Liver (tissue), 9 donors: Measurements from ENCODE around the gene LMNTD2. TPM values are rescaled to one million over a fixed set of nuclear protein-coding genes. Genes with fewer than 3 reads are reported as not detected.

Experiments used
- DNase-seq: peaks from one replicate; pipeline ENCODE4 v3.0.0-alpha.2; 2017; ENCODE audit warnings: low spot score
- H3K27ac ChIP-seq, 2 donors: one replicate each; pipeline ENCODE4 v1.7.0; 2013; ENCODE audit warnings: inconsistent platforms in 2 of 2, low read length in 2 of 2, control low read depth in 1 of 2, low read depth in 1 of 2, mild to moderate bottlenecking in 1 of 2
- H3K27me3 ChIP-seq, 4 donors: one replicate each; pipeline versions ENCODE4 v1.6.1 to v1.7.0; 2013; ENCODE audit warnings: low read length in 3 of 4, inconsistent platforms in 1 of 4, mild to moderate bottlenecking in 1 of 4, moderate library complexity in 1 of 4; ENCODE audit not compliant: control insufficient read depth in 4 of 4, insufficient read depth in 4 of 4
- H3K36me3 ChIP-seq, 4 donors: one replicate each; pipeline versions ENCODE4 v1.6.1 to v1.7.0; 2013; ENCODE audit warnings: low read length in 3 of 4, mild to moderate bottlenecking in 3 of 4, low read depth in 1 of 4, moderate library complexity in 1 of 4; ENCODE audit not compliant: control insufficient read depth in 4 of 4, insufficient read depth in 3 of 4
- H3K4me1 ChIP-seq, 4 donors: one replicate each; pipeline versions ENCODE4 v1.6.1 to v1.7.0; 2013; ENCODE audit warnings: low read length in 3 of 4, mild to moderate bottlenecking in 3 of 4, moderate library complexity in 1 of 4; ENCODE audit not compliant: control insufficient read depth in 4 of 4, insufficient read depth in 4 of 4
- H3K4me3 ChIP-seq, 3 donors: one replicate each; pipeline versions ENCODE4 v1.6.1 to v1.7.0; 2013; ENCODE audit warnings: low read length in 3 of 3, control low read depth in 1 of 3, low read depth in 1 of 3, mild to moderate bottlenecking in 1 of 3
- H3K9ac ChIP-seq, 2 donors: one replicate each; pipeline ENCODE4 v1.7.0; 2013; ENCODE audit warnings: low read length in 2 of 2, mild to moderate bottlenecking in 2 of 2, moderate library complexity in 2 of 2, control low read depth in 1 of 2, low read depth in 1 of 2
- H3K9me3 ChIP-seq, 4 donors: one replicate each; pipeline versions ENCODE4 v1.6.1 to v1.7.0; 2013; ENCODE audit warnings: low read length in 3 of 4; ENCODE audit not compliant: control insufficient read depth in 4 of 4
- EGR1 ChIP-seq, 2 donors: IDR thresholded peaks; 2 replicates each; pipeline ENCODE4 v1.6.1; 2016 to 2018; ENCODE audit warnings: antibody characterized with exemption in 2 of 2, low read depth in 2 of 2
- FOXA1 ChIP-seq: IDR thresholded peaks from 2 replicates; pipeline ENCODE4 v1.6.1; 2016; ENCODE audit warnings: antibody characterized with exemption
- FOXA2 ChIP-seq: IDR thresholded peaks from 2 replicates; pipeline ENCODE4 v1.6.1; 2016; ENCODE audit warnings: antibody characterized with exemption
- GABPA ChIP-seq, 2 donors: IDR thresholded peaks in 1 of 2; conservative IDR thresholded peaks in 1 of 2; 2 replicates each; pipeline ENCODE4 v1.6.1; 2016; ENCODE audit warnings: antibody characterized with exemption in 2 of 2, mild to moderate bottlenecking in 1 of 2, moderate library complexity in 1 of 2
- HNF4A ChIP-seq, 2 donors: conservative IDR thresholded peaks; 2 replicates each; pipeline ENCODE4 v1.6.1; 2016; ENCODE audit warnings: antibody characterized with exemption in 2 of 2, mild to moderate bottlenecking in 2 of 2
- HNF4G ChIP-seq: IDR thresholded peaks from 2 replicates; pipeline ENCODE4 v1.6.1; 2016; ENCODE audit warnings: antibody characterized with exemption
- JUND ChIP-seq, 2 donors: IDR thresholded peaks; 2 replicates each; pipeline ENCODE4 v1.6.1; 2016; ENCODE audit warnings: antibody characterized with exemption in 2 of 2
- NR2F2 ChIP-seq: IDR thresholded peaks from 2 replicates; pipeline ENCODE4 v1.6.1; 2016; ENCODE audit warnings: antibody characterized with exemption
- RAD21 ChIP-seq, 2 donors: IDR thresholded peaks; 2 replicates each; pipeline ENCODE4 v1.6.1; 2016; ENCODE audit warnings: antibody characterized with exemption in 2 of 2, mild to moderate bottlenecking in 2 of 2
- RXRA ChIP-seq, 2 donors: IDR thresholded peaks; 2 replicates each; pipeline ENCODE4 v1.6.1; 2017 to 2018; ENCODE audit warnings: antibody characterized with exemption in 2 of 2, mild to moderate bottlenecking in 1 of 2
- SP1 ChIP-seq: IDR thresholded peaks from 2 replicates; pipeline ENCODE4 v1.6.1; 2018; ENCODE audit warnings: antibody characterized with exemption, mild to moderate bottlenecking
- TAF1 ChIP-seq: conservative IDR thresholded peaks from 2 replicates; pipeline ENCODE4 v1.6.1; 2016; ENCODE audit warnings: antibody characterized with exemption, mild to moderate bottlenecking
- YY1 ChIP-seq: IDR thresholded peaks from 2 replicates; pipeline ENCODE4 v1.6.1; 2016; ENCODE audit warnings: antibody characterized with exemption, mild to moderate bottlenecking
- WGBS: extraction: QIAGEN DNeasy Blood & Tissue Kit; methylation state at CpG from one replicate; pipeline ENCODE4 v1.1.7; 2013; 5-methylcytosine and 5-hydroxymethylcytosine counted together
- polyA plus RNA-seq, 2 donors: library from polyadenylated mRNA; stranded (reverse) in 1 of 2; unstranded in 1 of 2; fragments of 200-250 nt in 1 of 2; fragments of >200 nt in 1 of 2; fragmentation: Nextera tagmentation in 1 of 2; extraction: Ambion mirVana in 1 of 2; gene quantifications; one replicate each; pipeline versions ENCODE4 v1.2.1 to v1.2.3, GENCODE V29; 2013 to 2015
- total RNA-seq, 2 donors: library from RNA; depleted of rRNA; stranded (reverse); fragments of >200 nt; gene quantifications; one replicate each; pipeline ENCODE4 v1.2.3, GENCODE V29; 2014
- TF ChIP-seq, protein P1 (sequence below): IDR thresholded peaks from 2 replicates; pipeline ENCODE4 v1.6.1; 2016; ENCODE audit warnings: antibody characterized with exemption
- TF ChIP-seq, protein P2 (sequence below): IDR thresholded peaks from 2 replicates; pipeline ENCODE4 v1.6.1; 2016; ENCODE audit warnings: antibody characterized with exemption
- TF ChIP-seq, protein P3 (sequence below): IDR thresholded peaks from 2 replicates; pipeline ENCODE4 v1.6.1; 2016; ENCODE audit warnings: antibody characterized with exemption
- TF ChIP-seq, protein P4 (sequence below): fragments of 150-350 bp; IDR thresholded peaks from 2 replicates; pipeline ENCODE4 v1.5.1; 2017; ENCODE audit warnings: improper control_type of control experiment, low read depth, low read length; ENCODE audit not compliant: missing input control
- donor health status: healthy.
- donor health status: healthy.
- donor health status: healthy.
- donor health status: healthy.
- donor health status: healthy.

Gene LMNTD2
- total and polyA plus RNA-seq, 4 donors, result 1.2 to 4.6 (median 2.3) TPM

DNA sequence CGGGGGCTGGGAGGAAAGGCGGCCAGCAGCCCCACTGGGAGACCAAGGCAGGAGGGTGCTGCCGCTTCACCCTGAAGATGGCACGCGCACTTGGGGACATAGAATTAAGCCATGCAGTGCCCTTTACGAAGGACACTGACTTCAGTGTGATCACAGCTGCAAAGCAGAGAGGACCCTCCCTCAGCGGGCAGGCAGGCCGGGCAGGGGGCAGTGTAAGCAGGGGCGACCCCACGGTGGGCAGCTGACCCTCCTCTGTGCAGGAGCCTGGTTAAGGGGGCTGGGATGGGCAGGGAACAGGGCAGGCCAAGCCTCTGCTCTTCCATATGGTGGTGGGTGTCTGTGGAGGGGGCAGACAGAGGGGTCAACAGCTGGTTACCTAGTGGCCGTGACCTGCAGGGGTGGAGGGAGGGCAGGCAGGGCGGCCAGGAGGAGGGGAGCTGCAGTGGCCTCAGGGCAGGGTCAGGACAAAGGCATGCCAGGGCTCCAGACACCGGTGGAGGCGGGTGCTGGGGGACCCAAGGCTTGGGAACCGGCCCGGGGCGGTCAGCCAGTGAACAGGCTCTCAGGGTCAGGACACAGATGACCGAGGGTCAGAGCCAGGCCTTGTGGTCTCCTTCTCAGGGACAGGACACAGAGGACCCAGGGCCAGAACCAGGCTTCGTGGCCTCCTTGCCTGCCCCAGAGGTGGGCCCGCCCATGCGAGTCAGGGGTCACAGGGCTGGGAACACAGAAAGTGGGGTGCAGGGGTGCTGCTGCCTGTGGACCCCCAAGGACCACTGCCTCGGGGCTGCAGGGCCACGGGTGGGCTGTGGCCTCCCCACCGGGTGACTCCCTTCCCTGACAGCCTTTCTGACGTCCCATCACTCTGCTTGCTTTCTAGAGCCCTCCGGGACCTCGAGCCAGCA lies 7.2 kb downstream of the LMNTD2 start (continued):
- TF ChIP-seq, protein P1, sequence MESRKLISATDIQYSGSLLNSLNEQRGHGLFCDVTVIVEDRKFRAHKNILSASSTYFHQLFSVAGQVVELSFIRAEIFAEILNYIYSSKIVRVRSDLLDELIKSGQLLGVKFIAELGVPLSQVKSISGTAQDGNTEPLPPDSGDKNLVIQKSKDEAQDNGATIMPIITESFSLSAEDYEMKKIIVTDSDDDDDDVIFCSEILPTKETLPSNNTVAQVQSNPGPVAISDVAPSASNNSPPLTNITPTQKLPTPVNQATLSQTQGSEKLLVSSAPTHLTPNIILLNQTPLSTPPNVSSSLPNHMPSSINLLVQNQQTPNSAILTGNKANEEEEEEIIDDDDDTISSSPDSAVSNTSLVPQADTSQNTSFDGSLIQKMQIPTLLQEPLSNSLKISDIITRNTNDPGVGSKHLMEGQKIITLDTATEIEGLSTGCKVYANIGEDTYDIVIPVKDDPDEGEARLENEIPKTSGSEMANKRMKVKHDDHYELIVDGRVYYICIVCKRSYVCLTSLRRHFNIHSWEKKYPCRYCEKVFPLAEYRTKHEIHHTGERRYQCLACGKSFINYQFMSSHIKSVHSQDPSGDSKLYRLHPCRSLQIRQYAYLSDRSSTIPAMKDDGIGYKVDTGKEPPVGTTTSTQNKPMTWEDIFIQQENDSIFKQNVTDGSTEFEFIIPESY, result no peak
- no peak for TF ChIP-seq HNF4A (conservative IDR thresholded peaks at IDR 0.05)
- TF ChIP-seq GABPA (IDR thresholded peaks at IDR 0.05 in 1 of 2, conservative IDR thresholded peaks at IDR 0.05 in 1 of 2), result no peak

DNA sequence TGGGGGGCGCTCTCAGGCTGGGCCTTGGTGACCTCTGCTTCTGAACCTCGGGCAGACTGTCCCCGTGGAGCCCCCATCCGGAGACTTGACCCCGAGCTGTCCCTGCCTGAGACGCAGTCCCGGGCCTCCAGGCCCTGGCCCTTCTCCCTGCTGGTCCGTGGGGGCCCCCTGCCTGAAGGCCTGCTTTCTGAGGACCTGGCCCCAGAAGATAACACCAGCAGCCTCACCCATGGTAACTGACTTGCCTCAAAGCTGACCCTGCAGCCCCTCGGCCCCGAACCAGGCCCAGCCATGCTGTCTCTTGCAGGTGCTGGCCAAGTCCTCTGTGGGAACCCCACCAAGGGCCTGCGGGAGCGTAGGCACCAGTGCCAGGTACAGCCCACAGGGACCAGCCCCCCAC lies 8.9 kb downstream of the LMNTD2 start:
- no peak for DNase-seq
- peaks cover 0 to 1% (median 0%) of the 10 kb centered on the region in 4 donors for H3K36me3 ChIP-seq
- no peak for TF ChIP-seq FOXA1
- TF ChIP-seq RAD21 (IDR thresholded peaks at IDR 0.05), result no peak
- TF ChIP-seq HNF4A (conservative IDR thresholded peaks at IDR 0.05), result no peak
- TF ChIP-seq NR2F2, result no peak
- TF ChIP-seq YY1, result no peak
- TF ChIP-seq, protein P2, sequence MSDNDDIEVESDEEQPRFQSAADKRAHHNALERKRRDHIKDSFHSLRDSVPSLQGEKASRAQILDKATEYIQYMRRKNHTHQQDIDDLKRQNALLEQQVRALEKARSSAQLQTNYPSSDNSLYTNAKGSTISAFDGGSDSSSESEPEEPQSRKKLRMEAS, result no peak
- TF ChIP-seq, protein P3, sequence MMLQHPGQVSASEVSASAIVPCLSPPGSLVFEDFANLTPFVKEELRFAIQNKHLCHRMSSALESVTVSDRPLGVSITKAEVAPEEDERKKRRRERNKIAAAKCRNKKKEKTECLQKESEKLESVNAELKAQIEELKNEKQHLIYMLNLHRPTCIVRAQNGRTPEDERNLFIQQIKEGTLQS, result no peak
- no peak for TF ChIP-seq JUND (IDR thresholded peaks at IDR 0.05)
- no peak for TF ChIP-seq SP1
- no peak for TF ChIP-seq TAF1
- H3K9ac ChIP-seq, result no peak overlapping the region
- no peak overlapping the region for H3K4me3 ChIP-seq
- H3K27ac ChIP-seq, result no peak overlapping the region
- peaks cover 6 to 21% (median 10%) of the 10 kb centered on the region in 4 donors for H3K4me1 ChIP-seq
- H3K27me3 ChIP-seq, result no peaks in the 10 kb centered on the region
- 85% methylated on average over 12 of the region's 12 CpGs for WGBS
- H3K9me3 ChIP-seq, result no peaks in the 10 kb centered on the region

DNA sequence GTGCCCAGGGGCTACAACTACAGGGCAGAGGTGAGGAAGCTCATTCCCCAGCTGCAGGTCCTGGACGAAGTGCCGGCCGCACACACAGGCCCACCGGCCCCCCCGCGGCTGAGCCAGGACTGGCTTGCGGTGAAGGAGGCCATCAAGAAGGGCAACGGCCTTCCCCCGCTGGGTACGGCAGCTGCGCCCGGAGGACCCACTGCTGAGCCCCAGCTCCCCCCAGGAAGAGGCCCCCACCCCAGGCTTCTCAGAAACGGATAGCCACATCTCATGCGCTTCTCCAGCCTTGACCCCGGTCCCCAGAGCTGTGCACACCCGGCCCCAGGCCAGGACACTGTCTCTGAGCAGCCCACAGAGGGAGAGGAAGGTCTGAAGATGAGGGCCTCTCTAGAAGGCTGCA lies 9.4 kb downstream of the LMNTD2 start:
- Histone ChIP-seq H3K36me3 (peaks cover 0 to 1% (median 0%) of the 10 kb centered on the region in 4 donors), H3K27ac (no peak overlapping the region), H3K27me3 (no peaks in the 10 kb centered on the region), H3K9me3 (no peaks in the 10 kb centered on the region), H3K4me3 (no peak overlapping the region), H3K9ac (no peak overlapping the region), H3K4me1 (peaks cover 6 to 21% (median 10%) of the 10 kb centered on the region in 4 donors)
- 87% methylated on average over 16 of the region's 16 CpGs for WGBS
- DNase-seq, result no peak
- TF ChIP-seq FOXA1, result no peak
- TF ChIP-seq, protein P2, result no peak
- TF ChIP-seq, protein P4, sequence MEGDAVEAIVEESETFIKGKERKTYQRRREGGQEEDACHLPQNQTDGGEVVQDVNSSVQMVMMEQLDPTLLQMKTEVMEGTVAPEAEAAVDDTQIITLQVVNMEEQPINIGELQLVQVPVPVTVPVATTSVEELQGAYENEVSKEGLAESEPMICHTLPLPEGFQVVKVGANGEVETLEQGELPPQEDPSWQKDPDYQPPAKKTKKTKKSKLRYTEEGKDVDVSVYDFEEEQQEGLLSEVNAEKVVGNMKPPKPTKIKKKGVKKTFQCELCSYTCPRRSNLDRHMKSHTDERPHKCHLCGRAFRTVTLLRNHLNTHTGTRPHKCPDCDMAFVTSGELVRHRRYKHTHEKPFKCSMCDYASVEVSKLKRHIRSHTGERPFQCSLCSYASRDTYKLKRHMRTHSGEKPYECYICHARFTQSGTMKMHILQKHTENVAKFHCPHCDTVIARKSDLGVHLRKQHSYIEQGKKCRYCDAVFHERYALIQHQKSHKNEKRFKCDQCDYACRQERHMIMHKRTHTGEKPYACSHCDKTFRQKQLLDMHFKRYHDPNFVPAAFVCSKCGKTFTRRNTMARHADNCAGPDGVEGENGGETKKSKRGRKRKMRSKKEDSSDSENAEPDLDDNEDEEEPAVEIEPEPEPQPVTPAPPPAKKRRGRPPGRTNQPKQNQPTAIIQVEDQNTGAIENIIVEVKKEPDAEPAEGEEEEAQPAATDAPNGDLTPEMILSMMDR, result no peak
- no peak for TF ChIP-seq RXRA (IDR thresholded peaks at IDR 0.05)
- no peak for TF ChIP-seq YY1
- TF ChIP-seq FOXA2, result no peak
- TF ChIP-seq RAD21 (IDR thresholded peaks at IDR 0.05), result no peak
- TF ChIP-seq GABPA (IDR thresholded peaks at IDR 0.05 in 1 of 2, conservative IDR thresholded peaks at IDR 0.05 in 1 of 2), result no peak
- no peak for TF ChIP-seq HNF4G
- TF ChIP-seq, protein P3, result no peak
- TF ChIP-seq, protein P1, result no peak
- TF ChIP-seq TAF1, result no peak
- TF ChIP-seq SP1, result no peak
- no peak for TF ChIP-seq EGR1 (IDR thresholded peaks at IDR 0.05; ENCODE audit: low read depth in 2 of 2)
